Psoas muscle (tissue), 8 donors: ENCODE data around the gene RPL28. TPM values are rescaled to one million over a fixed set of nuclear protein-coding genes. Genes with fewer than 3 reads are reported as not detected.

Experiments
- ATAC-seq, 4 donors: fragments of 200-7000 bp; cut with Tn5 transposase; one replicate each; pipeline ENCODE4 v1.9.1; 2020; ENCODE audit warnings: moderate library complexity in 3 of 4, mild to moderate bottlenecking in 2 of 4
- DNase-seq, 2 donors: peaks; one replicate each; pipeline ENCODE4 v3.0.0-alpha.2; 2020
- H3K27ac ChIP-seq: fragments of 200-600 bp; one replicate; pipeline ENCODE4 v1.8.0; 2022
- H3K27me3 ChIP-seq, 3 donors: fragments of 200-600 bp in 1 of 3; one replicate each; pipeline versions ENCODE4 v1.6.1 to v1.8.0; 2013 to 2022; ENCODE audit warnings: low read length in 2 of 3, mild to moderate bottlenecking in 2 of 3, moderate library complexity in 1 of 3; ENCODE audit not compliant: insufficient read depth in 3 of 3
- H3K36me3 ChIP-seq, 2 donors: fragments of 200-600 bp in 1 of 2; one replicate each; pipeline versions ENCODE4 v1.6.1 to v1.8.0; 2013 to 2022; ENCODE audit warnings: low read depth in 1 of 2, mild to moderate bottlenecking in 1 of 2, moderate library complexity in 1 of 2; ENCODE audit not compliant: insufficient read depth in 1 of 2
- H3K4me1 ChIP-seq: fragments of 200-600 bp; one replicate; pipeline ENCODE4 v1.8.0; 2022
- H3K4me3 ChIP-seq: fragments of 200-600 bp; one replicate; pipeline ENCODE4 v1.8.0; 2022; ENCODE audit warnings: mild to moderate bottlenecking
- H3K9me3 ChIP-seq: fragments of 200-600 bp; one replicate; pipeline ENCODE4 v1.8.0; 2022
- WGBS, 3 donors: extraction: QIAGEN DNeasy Blood & Tissue Kit; methylation state at CpG; one replicate each; pipeline versions ENCODE4 v1.1.6 to v1.1.7; 2013; 5-methylcytosine and 5-hydroxymethylcytosine counted together
- intact Hi-C, 2 donors: fragments of 100-400 bp; cut with DNase I; formaldehyde crosslinking; loops; one replicate each; pipeline versions ENCODE4 v1.11.0 to v1.14.2; 2022
- long read RNA-seq, 2 donors: library from polyadenylated mRNA; unstranded; transcript quantifications; one replicate each; pipeline ENCODE4 v2.0.0, GENCODE V29; 2021
- polyA plus RNA-seq, 3 donors: library from polyadenylated mRNA; stranded (reverse); fragments of 200-250 nt; gene quantifications; one replicate each; pipeline ENCODE4 v1.2.3, GENCODE V29; 2013
- total RNA-seq, 4 donors: library from RNA; stranded (reverse); fragmentation: NEBNext Ultra II Directional in 2 of 4; extraction: Animal tissue kit (Norgen Biotek cat#: 25700) in 2 of 4; gene quantifications; one replicate each; pipeline versions ENCODE4 v1.2.1 to v1.2.4, GENCODE V29; 2021 to 2023
- TF ChIP-seq, protein P1 (sequence below): fragments of 200-600 bp; IDR thresholded peaks from one replicate; pipeline ENCODE4 v1.8.0; 2022; ENCODE audit warnings: antibody characterized with exemption
- donor health status: healthy with polysubstance abuse.
- donor health status: DM: no; HTN: no; CAD: no; lungs with moderate emphysema.
- donor health status: Bipolar disorder and iron deficiency.
- donor health status: healthy.
- donor health status: DM: yes; HTN: yes; CAD: no.
- donor health status: DM: no; HTN: no; CAD: no.
- donor health status: DM: no; HTN: no; CAD: no.
- donor health status: DM: yes; HTN: yes; CAD: no.

Gene RPL28
- total RNA-seq: 100 to 1,000 TPM; 548 to 810 (median 665) TPM
- 1,000 to 10,000 TPM in 1 of 3 donors, 100 to 1,000 TPM in 2; 547 to 1,362 (median 786) TPM for polyA plus RNA-seq
- long read RNA-seq, donor 1, full-length matches to known transcripts: 126 of 150 reads
- long read RNA-seq, donor 1, partial matches to known transcripts: 22 of 150 reads
- long read RNA-seq, donor 1, other reads (novel, unspliced or antisense): 2 of 150 reads
- long read RNA-seq, donor 2, full-length matches to known transcripts: 166 of 194 reads
- long read RNA-seq, donor 2, partial matches to known transcripts: 18 of 194 reads
- long read RNA-seq, donor 2, other reads (novel, unspliced or antisense): 10 of 194 reads

DNA sequence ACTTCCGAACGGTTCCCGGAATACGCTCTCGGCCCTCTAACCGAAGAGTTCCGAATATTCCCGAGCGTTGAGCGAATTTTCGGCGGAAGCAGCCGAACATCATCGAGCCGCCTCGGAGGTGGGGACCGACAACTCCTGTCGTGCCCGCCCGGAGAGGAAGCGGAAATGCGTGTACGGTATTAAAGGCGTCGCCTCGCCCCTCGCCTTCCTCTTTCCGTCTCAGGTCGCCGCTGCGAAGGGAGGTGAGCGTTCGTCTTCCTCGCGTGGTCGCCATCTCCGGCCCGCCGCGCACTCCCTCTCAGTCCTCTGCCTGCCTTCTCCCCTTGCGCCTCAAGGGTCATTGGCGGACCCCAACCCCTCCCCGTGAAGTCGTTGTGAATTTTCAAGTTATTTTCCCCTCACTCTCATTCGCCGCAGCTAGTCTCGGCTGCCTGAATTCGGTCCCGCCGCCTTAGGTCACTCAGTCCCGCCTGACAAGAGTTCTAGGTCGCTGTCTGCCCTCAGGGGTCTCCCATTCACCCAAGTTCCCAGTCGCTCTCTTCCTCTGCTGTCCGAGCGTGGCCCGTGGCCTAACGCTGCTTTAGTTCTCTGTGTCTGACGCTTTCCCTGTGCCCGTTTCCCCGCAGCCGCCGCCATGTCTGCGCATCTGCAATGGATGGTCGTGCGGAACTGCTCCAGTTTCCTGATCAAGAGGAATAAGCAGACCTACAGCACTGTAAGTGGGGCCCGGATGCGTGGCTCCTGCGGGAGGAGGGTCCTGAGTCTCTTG, at the start of gene RPL28:
RPL28 (plus strand) TSS at position 209 of the 769 bp plus-strand sequence; CDS start at position 635, 426 bp downstream.
- ATAC-seq (peak; percentile 90 to 91 (median 90)), DNase-seq (peak; percentile 97 to 99)
- intact Hi-C loops: loop anchor here (5.0 to 10.0 kb wide), 3 partner anchors 66 to 269 kb away; partner anchors contain the start of genes U2AF2 (in 1 of the 2) and ZNF784 (in 1 of the 2)
- H3K27ac ChIP-seq: peak within 1 kb of the TSS; percentile 86
- TF ChIP-seq, protein P1, sequence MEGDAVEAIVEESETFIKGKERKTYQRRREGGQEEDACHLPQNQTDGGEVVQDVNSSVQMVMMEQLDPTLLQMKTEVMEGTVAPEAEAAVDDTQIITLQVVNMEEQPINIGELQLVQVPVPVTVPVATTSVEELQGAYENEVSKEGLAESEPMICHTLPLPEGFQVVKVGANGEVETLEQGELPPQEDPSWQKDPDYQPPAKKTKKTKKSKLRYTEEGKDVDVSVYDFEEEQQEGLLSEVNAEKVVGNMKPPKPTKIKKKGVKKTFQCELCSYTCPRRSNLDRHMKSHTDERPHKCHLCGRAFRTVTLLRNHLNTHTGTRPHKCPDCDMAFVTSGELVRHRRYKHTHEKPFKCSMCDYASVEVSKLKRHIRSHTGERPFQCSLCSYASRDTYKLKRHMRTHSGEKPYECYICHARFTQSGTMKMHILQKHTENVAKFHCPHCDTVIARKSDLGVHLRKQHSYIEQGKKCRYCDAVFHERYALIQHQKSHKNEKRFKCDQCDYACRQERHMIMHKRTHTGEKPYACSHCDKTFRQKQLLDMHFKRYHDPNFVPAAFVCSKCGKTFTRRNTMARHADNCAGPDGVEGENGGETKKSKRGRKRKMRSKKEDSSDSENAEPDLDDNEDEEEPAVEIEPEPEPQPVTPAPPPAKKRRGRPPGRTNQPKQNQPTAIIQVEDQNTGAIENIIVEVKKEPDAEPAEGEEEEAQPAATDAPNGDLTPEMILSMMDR: no peak
- peaks cover 32% of the 10 kb centered on the region for H3K4me1 ChIP-seq
- H3K9me3 ChIP-seq: no peaks in the 10 kb centered on the region
- 0 to 1% (median 0%) methylated on average over 66 to 68 of the region's 68 CpGs for WGBS, 3 donors
- H3K27me3 ChIP-seq: no peaks in the 10 kb centered on the region
- peak within 1 kb of the TSS; percentile 81 for H3K4me3 ChIP-seq
- H3K36me3 ChIP-seq: peaks cover 8 to 46% of the 10 kb centered on the region in 2 donors

DNA sequence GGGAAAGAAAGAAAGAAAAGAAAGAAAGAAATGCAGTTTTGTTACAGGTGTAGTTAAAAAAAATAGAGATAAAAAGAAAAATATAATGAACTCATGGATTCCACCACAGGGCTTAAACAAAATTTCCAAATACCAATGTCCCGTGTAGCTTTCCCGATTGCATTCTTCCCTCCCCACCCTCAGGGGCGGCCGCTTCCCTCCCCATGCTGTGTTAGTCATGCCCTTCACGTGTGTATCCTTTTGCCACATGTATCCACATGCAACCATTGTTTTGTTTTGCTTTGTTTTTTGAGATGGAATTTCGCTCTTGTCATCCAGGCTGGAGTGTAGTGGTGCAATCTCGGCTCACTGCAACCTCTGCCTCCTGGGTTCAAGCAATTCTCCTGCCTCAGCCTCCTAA, 49.6 kb upstream of the RPL28 start:
- no peak overlapping the region for H3K27ac ChIP-seq
- no peak for ATAC-seq
- no peaks in the 10 kb centered on the region for H3K9me3 ChIP-seq
- intact Hi-C loops: loop anchor here (5.0 kb wide), 1 partner anchor 34 kb away; no protein-coding TSS in a partner anchor
- peaks cover 10% of the 10 kb centered on the region for H3K4me1 ChIP-seq
- H3K4me3 ChIP-seq: no peak overlapping the region
- H3K36me3 ChIP-seq: no peaks in the 10 kb centered on the region
- DNase-seq: no peak
- peaks cover 0 to 31% (median 0%) of the 10 kb centered on the region in 3 donors for H3K27me3 ChIP-seq
- 62 to 72% (median 66%) methylated on average over 7 of the region's 7 CpGs for WGBS, 3 donors
- TF ChIP-seq, protein P1: no peak

DNA sequence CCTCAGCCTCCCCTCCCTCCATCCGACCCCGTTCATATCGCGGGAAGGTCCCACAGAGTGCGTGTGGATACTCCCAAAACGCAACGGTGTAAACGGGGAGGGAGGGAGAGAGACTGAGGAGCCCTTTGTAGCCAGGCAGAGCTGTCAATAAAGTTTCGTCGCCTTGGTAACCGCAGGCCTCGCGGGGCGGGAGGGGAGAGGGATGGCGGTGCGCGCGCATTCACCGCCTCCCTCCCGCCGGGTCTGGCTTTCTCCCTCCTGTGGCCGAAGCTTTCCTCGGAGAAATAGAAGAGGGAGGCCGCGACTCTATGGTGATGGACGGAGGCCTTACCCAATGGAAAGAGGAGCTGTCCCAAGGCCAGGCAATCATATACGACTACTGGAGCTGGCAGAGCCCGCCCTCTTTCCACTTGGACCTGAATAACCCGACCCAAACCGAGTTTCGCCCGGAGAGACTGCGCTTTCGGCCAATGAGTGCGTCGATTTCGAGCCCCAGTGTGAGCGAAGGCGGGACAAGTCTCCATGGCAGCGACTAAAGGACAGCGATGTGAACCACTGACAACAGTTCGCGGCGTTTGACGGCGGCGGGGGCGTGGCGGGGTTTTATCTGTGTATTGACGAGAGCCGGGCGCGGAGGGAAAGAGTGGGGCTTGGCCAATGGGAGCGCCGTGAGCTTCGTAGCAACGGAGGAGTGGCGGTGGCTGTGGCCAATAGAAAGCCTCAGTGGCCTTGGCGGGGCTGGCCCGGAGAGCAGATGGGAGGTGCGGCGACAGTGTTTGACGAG, 46.4 kb upstream of the RPL28 start, which contains the start of gene KMT5C:
KMT5C (plus strand) TSS at position 772 of the 784 bp plus-strand sequence. CDS start 2,061 bp downstream, outside the sequence.
- DNase-seq: peak; percentile 100
- intact Hi-C loops: loop anchor here (5.0 kb wide), 1 partner anchor 37 kb away; no protein-coding TSS in a partner anchor
- WGBS, 3 donors: 0 to 1% (median 1%) methylated on average over 44 to 63 of the region's 63 CpGs
- Histone ChIP-seq H3K9me3 (no peaks in the 10 kb centered on the region), H3K4me3 (peak within 1 kb of the TSS; percentile 75), H3K36me3 (peaks cover 0 to 19% of the 10 kb centered on the region in 2 donors), H3K4me1 (peaks cover 12% of the 10 kb centered on the region), H3K27me3 (peaks cover 0 to 18% (median 0%) of the 10 kb centered on the region in 3 donors), H3K27ac (peak within 1 kb of the TSS; percentile 93)
- TF ChIP-seq, protein P1: peak; percentile 41
- ATAC-seq: peak; percentile 91 to 93 (median 92)
